ENCODE measurements around the gene TMBIM1. TPM values are rescaled to one million over a fixed set of nuclear protein-coding genes. Genes with fewer than 3 reads are reported as not detected.

TMBIM1 gene
- total RNA-seq, 4 donors from 2014 or later = 272 to 341 (median 287) TPM

DNA sequence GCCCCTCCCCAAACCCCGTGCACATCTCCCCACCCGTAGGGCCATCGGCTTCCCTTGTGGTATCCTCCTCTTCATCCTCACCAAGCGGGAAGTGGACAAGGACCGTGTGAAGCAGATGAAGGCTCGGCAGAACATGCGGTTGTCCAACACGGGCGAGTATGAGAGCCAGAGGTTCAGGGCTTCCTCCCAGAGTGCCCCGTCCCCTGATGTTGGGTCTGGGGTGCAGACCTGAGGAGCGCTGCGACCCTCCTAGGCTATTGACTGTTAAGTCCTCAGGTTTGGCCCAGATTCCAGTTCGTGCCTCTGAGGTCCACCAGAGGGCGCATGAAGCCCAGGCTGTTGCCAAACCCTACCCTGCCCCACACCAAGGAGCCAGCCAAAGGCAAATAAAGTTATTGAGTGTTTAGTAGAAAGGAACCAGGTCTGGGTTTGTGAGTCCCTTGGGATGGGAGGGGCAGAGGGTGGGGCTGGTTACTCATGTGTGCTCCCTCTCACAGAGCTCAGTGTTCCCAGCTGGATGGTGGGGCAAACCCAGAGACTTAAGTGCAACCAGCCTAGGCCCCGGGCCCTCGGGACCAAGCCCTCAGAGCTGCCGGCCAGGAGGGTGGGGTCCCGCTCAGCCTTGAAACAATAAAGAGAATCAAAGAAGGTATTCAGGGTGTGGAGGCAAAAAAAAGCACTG lies 19.6 kb downstream of the TMBIM1 start:
- no peaks in the 10 kb centered on the region for H3K27me3 ChIP-seq
- peaks cover 41 to 43% of the 10 kb centered on the region in 2 donors for H3K36me3 ChIP-seq
- peak; percentile 97 to 98 for DNase-seq
- no peak overlapping the region for H3K4me3 ChIP-seq (replicated peaks in 1 of 3)
- H3K27ac ChIP-seq = peak overlapping the region; percentile 72 to 84 (median 83)
- intact Hi-C loops (cut with DNase I) = loop anchor here (5.0 kb wide), 1 partner anchor 130 kb away; no protein-coding TSS in a partner anchor
- 0 to 22% methylated on average over 5 to 15 of the region's 18 CpGs for WGBS, 2 donors
- peaks cover 39 to 50% of the 10 kb centered on the region in 2 donors for H3K4me1 ChIP-seq
- TF ChIP-seq CTCF (IDR thresholded peaks at IDR 0.05) (peak; percentile 85 to 97 (median 92)), POLR2A (IDR thresholded peaks at IDR 0.05) (peak in 1 of 2 donors; percentile 57)
- H3K9me3 ChIP-seq = no peaks in the 10 kb centered on the region

- DNase-seq = no peak
- Histone ChIP-seq H3K36me3 (peaks cover 34 to 40% of the 10 kb centered on the region in 2 donors), H3K27ac (peak overlapping the region; percentile 72 to 84 (median 83)), H3K27me3 (no peaks in the 10 kb centered on the region), H3K4me1 (peaks cover 33 to 46% of the 10 kb centered on the region in 2 donors), H3K9me3 (no peaks in the 10 kb centered on the region), H3K4me3 (replicated peaks in 1 of 3) (peak overlapping the region in 1 of 3 donors; percentile 88)
- intact Hi-C loops (cut with DNase I) = loop anchor here (5.0 kb wide), 1 partner anchor 130 kb away; no protein-coding TSS in a partner anchor
- TF ChIP-seq POLR2A (IDR thresholded peaks at IDR 0.05) (no peak), CTCF (IDR thresholded peaks at IDR 0.05) (no peak)
- WGBS, 2 donors = 54 to 68% methylated on average over 5 of the region's 5 CpGs
Measured at GRCh38 chr2:218271865-218272530, 20.3 kb downstream of the TMBIM1 start.

DNA sequence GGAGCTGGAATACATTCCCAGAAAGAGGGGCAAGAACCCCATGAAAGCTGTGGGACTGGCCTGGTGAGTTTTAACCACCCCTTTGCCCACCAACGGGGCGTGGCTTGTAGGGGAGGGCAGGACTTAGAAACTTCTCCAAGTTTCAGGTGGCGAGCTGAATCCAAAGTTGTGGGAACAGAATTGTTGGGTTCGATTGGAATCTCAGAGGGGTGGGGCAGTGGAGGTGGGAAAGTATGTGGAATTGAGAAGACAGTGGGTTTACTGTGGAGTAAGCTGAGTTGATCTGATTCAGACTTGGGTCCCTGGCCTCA lies 20.9 kb downstream of the TMBIM1 start:
- Histone ChIP-seq H3K36me3 (peaks cover 32 to 40% of the 10 kb centered on the region in 2 donors), H3K4me3 (replicated peaks in 1 of 3) (peak overlapping the region in 1 of 3 donors; percentile 88), H3K4me1 (peaks cover 32 to 46% of the 10 kb centered on the region in 2 donors), H3K27ac (peak overlapping the region; percentile 55 to 84 (median 83)), H3K9me3 (no peaks in the 10 kb centered on the region), H3K27me3 (no peaks in the 10 kb centered on the region)
- TF ChIP-seq POLR2A (IDR thresholded peaks at IDR 0.05) (no peak), CTCF (IDR thresholded peaks at IDR 0.05) (no peak)
- WGBS, 2 donors = 44 to 52% methylated on average over 4 of the region's 4 CpGs
- intact Hi-C loops (cut with DNase I) = loop anchor here (5.0 kb wide), 1 partner anchor 131 kb away; no protein-coding TSS in a partner anchor
- peak; percentile 43 to 55 for DNase-seq

- WGBS, 2 donors = 3% methylated on average over 23 of the region's 23 CpGs
- DNase-seq = no peak
- Histone ChIP-seq H3K9me3 (no peaks in the 10 kb centered on the region), H3K27me3 (no peaks in the 10 kb centered on the region), H3K4me1 (peaks cover 32 to 46% of the 10 kb centered on the region in 2 donors), H3K27ac (peak overlapping the region; percentile 55 to 84 (median 83)), H3K4me3 (replicated peaks in 1 of 3) (peak overlapping the region; percentile 27 to 88 (median 85)), H3K36me3 (peaks cover 32 to 38% of the 10 kb centered on the region in 2 donors)
- intact Hi-C loops (cut with DNase I) = loop anchor here (5.0 kb wide), 1 partner anchor 131 kb away; no protein-coding TSS in a partner anchor
- no peak for TF ChIP-seq POLR2A (IDR thresholded peaks at IDR 0.05)
- no peak for TF ChIP-seq CTCF (IDR thresholded peaks at IDR 0.05)
Measured at GRCh38 chr2:218270721-218271486, 21.4 kb downstream of the TMBIM1 start.

Data from thyroid gland (tissue), 4 donors.